ENCODE results near the gene FER1L5. TPM values are rescaled to one million over a fixed set of nuclear protein-coding genes. Genes with fewer than 3 reads are reported as not detected.
"Not testable (repeated sequence)": the region's sequence is repeated elsewhere in the genome, so short reads cannot be mapped to it uniquely, and the experiment has no call there.

Gene FER1L5
- total RNA-seq, 2 experiments from 2014 or later: not detected

GRCh38 chr2:96665717-96666116, 23.2 kb downstream of the FER1L5 start:
- POLR2A ChIA-PET: interaction anchor here (0.7 kb wide), 1 partner anchor 86 kb away, joined by 3 read pairs; no protein-coding TSS in a partner anchor
- CTCF ChIA-PET: not testable (repeated sequence)

GRCh38 chr2:96668771-96669170, 26.2 kb downstream of the FER1L5 start:
- ChIA-PET CTCF (no interaction called here), POLR2A (no interaction called here)

GRCh38 chr2:96669539-96670215, 27.1 kb downstream of the FER1L5 start:
- ChIA-PET CTCF (no interaction called here), POLR2A (no interaction called here)

GRCh38 chr2:96679848-96680247, 37.3 kb downstream of the FER1L5 start:
- CTCF ChIA-PET: no interaction called here
- POLR2A ChIA-PET: no interaction called here

GRCh38 chr2:96680561-96681141, 38.1 kb downstream of the FER1L5 start:
- POLR2A ChIA-PET: no interaction called here

GRCh38 chr2:96681540-96681939, 39.0 kb downstream of the FER1L5 start:
- ChIA-PET POLR2A (no interaction called here), CTCF (no interaction called here)

More at GRCh38 chr2:96680561-96681141, 38.1 kb downstream of the FER1L5 start:
- CTCF ChIA-PET: no interaction called here

- CTCF ChIA-PET: no interaction called here
- POLR2A ChIA-PET: no interaction called here
Observed at GRCh38 chr2:96683307-96683706, 40.7 kb downstream of the FER1L5 start.

- CTCF ChIA-PET: no interaction called here
Observed at GRCh38 chr2:96683972-96684820, 41.6 kb downstream of the FER1L5 start.

GRCh38 chr2:96684883-96685576, 42.5 kb downstream of the FER1L5 start:
- CTCF ChIA-PET: no interaction called here
- POLR2A ChIA-PET: no interaction called here

More at GRCh38 chr2:96683972-96684820, 41.6 kb downstream of the FER1L5 start:
- POLR2A ChIA-PET: no interaction called here

GRCh38 chr2:96685577-96686459, 43.3 kb downstream of the FER1L5 start:
- POLR2A ChIA-PET: no interaction called here
- CTCF ChIA-PET: no interaction called here

GRCh38 chr2:96687266-96687665, 44.7 kb downstream of the FER1L5 start:
- POLR2A ChIA-PET: no interaction called here
- CTCF ChIA-PET: no interaction called here

- CTCF ChIA-PET: no interaction called here
Observed at GRCh38 chr2:96687711-96688640, 45.4 kb downstream of the FER1L5 start.

GRCh38 chr2:96688649-96689430, 46.3 kb downstream of the FER1L5 start:
- ChIA-PET POLR2A (no interaction called here), CTCF (no interaction called here)

More at GRCh38 chr2:96687711-96688640, 45.4 kb downstream of the FER1L5 start:
- POLR2A ChIA-PET: no interaction called here

- POLR2A ChIA-PET: no interaction called here
- CTCF ChIA-PET: no interaction called here
Observed at GRCh38 chr2:96689431-96689991, 46.9 kb downstream of the FER1L5 start.

- CTCF ChIA-PET: no interaction called here
- POLR2A ChIA-PET: no interaction called here
Observed at GRCh38 chr2:96690306-96691021, 47.9 kb downstream of the FER1L5 start.

- ChIA-PET POLR2A (no interaction called here), CTCF (no interaction called here)
Observed at GRCh38 chr2:96691022-96691612, 48.6 kb downstream of the FER1L5 start.
